Activated T-helper 2 cell treated with anti-CD3 and anti-CD28 coated beads, Interferon-gamma antibody, Interleukin-2, Interleukin-4, amounts not matched to agents 10 μg/mL and 5 μg/mL and 100 μg/mL, durations not matched to agents 14 hours and 24 hours and 36 hours (primary cell): ENCODE data around the gene CRELD2. TPM values are rescaled to one million over a fixed set of nuclear protein-coding genes. Genes with fewer than 3 reads are reported as not detected.

Experiments
- DNase-seq: peaks from one replicate; pipeline ENCODE4 v3.0.0; 2021; ENCODE audit warnings: low spot score
- H3K27ac Mint-ChIP-seq: one replicate; pipeline ENCODE4 v1.8.0; 2021; ENCODE audit warnings: mixed read lengths
- H3K27me3 Mint-ChIP-seq: one replicate; pipeline ENCODE4 v1.8.0; 2021; ENCODE audit warnings: low read depth, mixed read lengths
- H3K36me3 Mint-ChIP-seq: one replicate; pipeline ENCODE4 v1.8.0; 2021; ENCODE audit warnings: low read depth, mixed read lengths
- H3K4me1 Mint-ChIP-seq: one replicate; pipeline ENCODE4 v1.8.0; 2021; ENCODE audit warnings: low read depth, mixed read lengths
- H3K4me3 Mint-ChIP-seq: one replicate; pipeline ENCODE4 v1.8.0; 2021; ENCODE audit warnings: low read depth, mild to moderate bottlenecking, moderate library complexity, mixed read lengths
- H3K9me3 Mint-ChIP-seq: one replicate; pipeline ENCODE4 v1.8.0; 2021; ENCODE audit warnings: mixed read lengths
- intact Hi-C: fragments of 100-400 bp; cut with micrococcal nuclease; formaldehyde crosslinking; loops from one replicate; pipeline ENCODE4 v1.15.1; 2023
- total RNA-seq: library from RNA; stranded (reverse); gene quantifications from 2 replicates; pipeline ENCODE4 v1.2.3, GENCODE V29; 2022

Gene CRELD2
- total RNA-seq, 1 donor from 2014 or later = 49.9 TPM

DNA sequence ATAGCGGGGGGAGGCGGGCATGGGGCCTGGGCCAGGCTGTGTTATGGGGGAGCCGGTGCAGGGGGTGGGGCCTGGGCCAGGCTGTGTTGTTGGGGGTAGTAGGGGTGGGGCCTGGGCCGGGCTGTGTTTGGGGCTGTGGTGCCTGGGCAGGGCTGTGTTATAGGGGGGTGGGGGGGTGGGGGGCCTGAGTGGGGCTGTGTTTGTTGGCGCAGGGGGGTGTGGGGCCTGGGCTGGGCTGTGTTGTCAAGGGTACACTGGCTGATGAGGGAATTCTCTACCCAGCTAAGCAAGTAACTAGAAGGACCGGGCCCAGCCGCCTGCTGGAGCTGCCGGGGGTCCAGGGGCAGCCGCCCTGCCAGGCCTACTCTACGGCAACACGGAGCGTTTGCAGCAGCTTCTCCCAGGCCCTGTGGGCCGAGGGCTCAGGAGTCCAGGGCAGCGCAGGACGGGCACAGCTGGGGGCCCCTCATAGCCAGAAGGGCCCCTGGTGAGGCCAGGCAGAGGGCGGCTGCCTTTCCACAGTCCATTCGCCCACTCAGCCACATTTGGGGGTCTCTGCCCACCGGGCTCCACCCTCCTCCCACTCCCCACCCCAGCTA, 32.1 kb downstream of the CRELD2 start:
- DNase-seq = no peak
- Mint-ChIP-seq H3K36me3 (no peaks in the 10 kb centered on the region), H3K4me3 (no peak overlapping the region), H3K4me1 (peaks cover 3% of the 10 kb centered on the region), H3K9me3 (no peaks in the 10 kb centered on the region), H3K27ac (no peak overlapping the region), H3K27me3 (no peaks in the 10 kb centered on the region)
- intact Hi-C loops = no loop called here

DNA sequence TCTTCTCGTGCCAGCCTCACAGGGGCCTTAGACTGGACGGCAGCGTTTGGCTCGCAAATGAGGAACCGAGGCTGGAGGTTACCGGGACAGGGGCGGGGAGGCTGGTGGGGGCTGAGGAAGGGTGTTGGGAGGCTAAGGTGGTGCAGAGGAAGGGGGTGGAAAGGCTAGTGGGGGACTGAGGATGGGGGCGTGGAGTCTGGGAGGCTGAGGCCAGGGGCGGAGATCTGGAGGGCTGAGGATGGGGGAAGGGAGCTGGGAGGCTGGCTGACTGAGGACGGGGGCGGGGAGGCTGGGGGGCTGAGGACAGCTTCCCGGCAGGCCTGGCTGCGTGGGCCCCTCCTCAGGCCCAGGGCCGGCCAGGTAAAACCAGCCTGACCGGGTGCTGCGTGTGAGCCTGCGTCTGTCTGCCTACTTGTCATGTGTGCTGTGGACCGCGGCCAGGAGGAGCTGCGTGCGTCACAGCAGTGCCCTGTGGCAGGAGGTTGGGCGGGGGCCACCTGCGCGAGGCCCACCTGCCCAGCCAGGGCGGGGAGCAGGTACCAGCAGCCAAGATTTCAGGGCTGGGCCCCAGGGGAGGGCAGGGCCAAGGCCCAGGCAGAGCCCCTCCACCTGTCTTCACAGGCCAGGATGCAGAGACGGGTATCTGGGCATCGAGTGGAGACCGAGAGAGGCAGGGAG, 32.7 kb downstream of the CRELD2 start:
- no peaks in the 10 kb centered on the region for H3K27me3 Mint-ChIP-seq
- H3K9me3 Mint-ChIP-seq = no peaks in the 10 kb centered on the region
- no peak overlapping the region for H3K27ac Mint-ChIP-seq
- intact Hi-C loops = no loop called here
- no peak for DNase-seq
- H3K36me3 Mint-ChIP-seq = no peaks in the 10 kb centered on the region
- no peaks in the 10 kb centered on the region for H3K4me1 Mint-ChIP-seq
- no peak overlapping the region for H3K4me3 Mint-ChIP-seq

DNA sequence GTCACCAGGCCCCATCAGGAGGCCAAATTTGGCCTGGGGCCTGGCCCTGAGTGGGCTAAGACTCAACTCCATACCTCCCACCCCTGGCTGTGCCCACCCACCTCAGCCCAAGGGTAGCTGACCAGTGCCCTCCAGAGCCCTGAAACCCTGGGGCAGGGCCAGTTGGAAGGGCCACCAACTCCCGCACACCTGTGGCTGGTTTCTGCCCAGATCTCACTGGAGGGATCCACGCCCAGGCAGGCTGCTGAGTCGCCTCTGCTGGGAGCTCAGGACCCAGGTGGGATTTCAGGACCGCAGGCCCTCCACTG, 33.2 kb downstream of the CRELD2 start:
- no peak overlapping the region for H3K4me3 Mint-ChIP-seq
- H3K27me3 Mint-ChIP-seq = no peaks in the 10 kb centered on the region
- no peaks in the 10 kb centered on the region for H3K9me3 Mint-ChIP-seq
- no peaks in the 10 kb centered on the region for H3K4me1 Mint-ChIP-seq
- intact Hi-C loops = no loop called here
- no peak for DNase-seq
- no peaks in the 10 kb centered on the region for H3K36me3 Mint-ChIP-seq
- H3K27ac Mint-ChIP-seq = no peak overlapping the region

DNA sequence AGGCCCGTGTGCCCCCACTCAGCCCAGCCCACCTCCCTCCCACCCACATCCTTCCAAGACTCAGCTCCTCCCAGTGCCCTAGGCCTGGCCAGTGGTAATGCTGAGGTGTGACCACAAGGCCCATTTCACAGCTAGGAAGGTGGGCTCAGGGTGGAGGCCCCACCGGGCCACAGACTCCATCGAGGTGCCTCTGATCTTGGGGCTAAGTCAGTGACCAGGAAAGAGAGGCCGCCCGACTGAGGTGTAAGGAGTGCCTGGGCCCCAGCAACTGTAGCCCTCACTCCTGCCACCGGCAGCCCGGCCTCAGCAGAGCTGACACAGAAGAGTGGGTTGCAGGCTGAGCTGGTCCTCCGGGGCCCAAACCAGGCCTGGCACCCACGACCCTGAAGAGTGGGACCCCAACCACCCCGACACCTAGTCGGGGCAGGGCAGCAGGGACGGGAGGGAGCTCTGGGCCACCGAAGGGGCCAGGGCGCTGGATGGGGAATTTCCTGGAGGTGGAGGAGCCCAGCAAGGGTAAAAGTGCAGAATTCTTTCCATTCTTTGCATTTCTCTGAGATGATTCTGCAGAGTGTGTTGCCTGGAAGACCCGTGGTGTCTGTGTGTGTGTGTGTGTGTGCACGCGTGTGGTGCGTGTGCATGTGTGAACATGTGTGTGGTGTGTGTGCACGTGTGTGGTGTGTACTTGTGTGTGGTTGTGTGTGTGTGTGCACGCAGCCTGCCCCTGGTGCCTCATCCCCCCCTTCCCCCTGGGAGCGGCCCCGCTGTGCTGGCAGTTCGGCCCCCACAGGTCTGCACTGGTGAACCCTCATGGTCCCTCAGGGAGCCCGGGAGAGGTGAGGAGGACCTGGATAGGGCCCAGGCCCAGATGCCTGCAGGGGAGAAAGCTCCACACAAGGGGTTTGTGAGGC, 33.8 kb downstream of the CRELD2 start:
- no peaks in the 10 kb centered on the region for H3K27me3 Mint-ChIP-seq
- intact Hi-C loops = no loop called here
- H3K9me3 Mint-ChIP-seq = no peaks in the 10 kb centered on the region
- DNase-seq = no peak
- H3K36me3 Mint-ChIP-seq = no peaks in the 10 kb centered on the region
- no peaks in the 10 kb centered on the region for H3K4me1 Mint-ChIP-seq
- H3K4me3 Mint-ChIP-seq = no peak overlapping the region
- H3K27ac Mint-ChIP-seq = no peak overlapping the region

DNA sequence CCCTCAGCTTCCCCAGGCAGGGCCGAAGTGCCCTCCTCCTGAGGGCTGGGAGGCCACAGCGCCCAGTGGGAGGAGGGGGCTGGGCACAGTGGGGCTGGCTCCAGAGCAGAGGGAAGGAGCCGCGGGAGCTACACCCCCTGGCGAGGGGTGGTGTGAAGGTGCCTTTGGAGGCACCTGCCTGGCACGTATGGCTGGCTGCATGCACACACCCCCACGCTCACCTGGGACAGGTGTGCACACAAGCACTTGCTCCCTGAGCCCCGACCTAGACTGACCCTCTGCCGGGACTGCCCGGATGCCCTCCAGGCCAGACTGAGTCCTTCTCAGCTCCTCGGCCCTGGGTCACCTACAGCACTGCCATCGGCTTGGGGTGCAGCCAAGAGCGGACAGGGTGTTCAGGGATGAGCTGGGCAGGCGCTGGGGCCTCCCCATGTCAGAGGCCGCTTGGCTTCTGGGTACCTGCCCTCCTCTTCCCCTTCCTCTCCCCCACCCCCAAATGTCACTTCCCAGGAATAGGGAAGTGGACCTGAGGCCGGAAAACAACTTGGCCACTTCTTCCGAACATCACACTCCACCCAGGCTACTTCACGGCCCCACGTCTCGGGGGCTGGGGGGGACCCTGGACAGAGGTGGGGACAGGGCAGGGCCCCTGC, 34.7 kb downstream of the CRELD2 start:
- no peak for DNase-seq
- Mint-ChIP-seq H3K9me3 (no peaks in the 10 kb centered on the region), H3K4me1 (peaks cover 2% of the 10 kb centered on the region), H3K27ac (no peak overlapping the region), H3K27me3 (no peaks in the 10 kb centered on the region), H3K36me3 (no peaks in the 10 kb centered on the region), H3K4me3 (no peak overlapping the region)
- intact Hi-C loops = no loop called here

DNA sequence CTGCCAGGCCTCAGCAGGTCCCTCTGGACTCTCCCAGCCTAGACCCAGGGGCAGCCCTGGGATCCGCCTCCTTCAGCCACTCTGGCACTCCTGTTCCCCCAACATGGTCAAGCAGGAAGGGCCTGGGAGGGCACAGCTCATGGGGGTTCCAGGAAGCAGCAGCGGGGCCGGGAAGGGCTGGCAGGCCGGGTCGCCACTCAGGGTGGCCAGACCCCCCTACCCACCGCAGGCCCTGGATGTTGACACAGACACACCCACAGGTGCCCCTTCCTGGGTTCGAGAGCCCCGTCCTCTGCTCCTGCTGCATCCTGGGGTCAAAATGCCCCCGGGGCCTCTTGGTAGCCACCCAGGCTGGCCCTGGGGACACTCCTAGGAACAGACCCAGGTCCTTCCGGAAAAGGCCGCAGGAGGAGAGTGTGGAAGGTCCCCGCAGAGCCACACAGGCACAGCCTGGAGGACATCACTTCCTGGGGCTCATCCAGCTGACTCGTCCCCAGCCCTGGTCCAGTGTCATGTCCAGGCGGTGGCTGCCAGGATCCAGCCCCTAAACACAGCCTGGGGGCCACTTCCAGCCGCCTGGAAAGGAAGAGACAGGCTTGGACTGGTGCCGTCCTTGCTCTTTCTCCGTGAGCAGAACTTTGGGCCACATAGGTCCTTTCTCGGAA, 35.4 kb downstream of the CRELD2 start:
- Mint-ChIP-seq H3K4me3 (no peak overlapping the region), H3K27me3 (no peaks in the 10 kb centered on the region), H3K36me3 (no peaks in the 10 kb centered on the region), H3K9me3 (no peaks in the 10 kb centered on the region), H3K4me1 (peaks cover 2% of the 10 kb centered on the region), H3K27ac (no peak overlapping the region)
- DNase-seq = no peak
- intact Hi-C loops = no loop called here

DNA sequence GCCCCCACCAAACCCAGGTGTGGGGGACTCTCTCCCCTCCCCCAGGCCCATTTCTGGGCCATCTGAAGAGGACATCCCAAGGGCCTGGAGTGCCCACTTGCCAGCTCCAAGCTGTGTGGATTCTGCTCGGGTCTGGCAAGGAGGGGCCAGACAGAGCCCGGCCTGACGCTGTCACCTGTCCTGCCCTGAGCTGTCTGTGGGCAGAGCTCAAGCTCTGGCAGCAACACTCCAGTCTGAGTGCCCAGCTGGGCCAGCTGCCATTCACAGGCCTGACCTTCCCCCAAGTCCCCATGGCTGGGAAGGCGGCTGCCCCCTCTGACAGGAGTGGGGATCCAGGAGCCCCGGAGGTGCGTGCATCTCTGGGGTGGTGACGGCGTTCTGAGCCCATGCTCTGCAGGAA, 35.9 kb downstream of the CRELD2 start:
- Mint-ChIP-seq H3K36me3 (no peaks in the 10 kb centered on the region), H3K27ac (no peak overlapping the region), H3K4me1 (peaks cover 6% of the 10 kb centered on the region), H3K27me3 (no peaks in the 10 kb centered on the region), H3K9me3 (no peaks in the 10 kb centered on the region), H3K4me3 (no peak overlapping the region)
- DNase-seq = no peak
- intact Hi-C loops = no loop called here

DNA sequence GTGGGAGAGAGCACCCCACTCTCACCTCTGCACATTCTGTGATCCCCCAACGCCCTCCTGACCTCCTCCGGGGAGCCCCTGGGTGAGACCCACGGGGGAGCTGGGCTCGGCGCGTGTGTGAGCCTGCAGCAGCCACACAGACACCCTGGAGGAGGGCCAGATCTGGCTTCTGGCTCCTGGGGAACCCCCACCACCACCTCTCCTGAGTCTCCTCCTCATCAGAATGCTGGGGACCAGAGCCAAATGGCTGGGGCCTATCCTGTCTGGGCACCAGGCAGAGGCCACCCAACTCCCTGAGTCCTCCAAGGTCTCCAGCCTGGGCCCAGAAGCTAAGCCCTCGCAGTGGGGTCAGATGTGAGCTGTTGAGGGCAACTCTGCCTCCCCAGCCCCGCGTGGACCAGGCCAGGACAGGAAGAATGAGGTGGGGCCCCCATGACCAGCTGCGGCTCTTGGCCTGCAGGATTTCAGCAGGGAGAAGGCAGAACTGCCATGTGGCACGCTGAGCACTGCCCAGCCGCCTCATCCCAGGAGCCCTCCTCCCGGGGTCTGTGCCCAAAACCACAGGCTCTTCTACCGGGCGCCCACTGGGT, 36.7 kb downstream of the CRELD2 start:
- H3K27ac Mint-ChIP-seq = no peak overlapping the region
- no peaks in the 10 kb centered on the region for H3K36me3 Mint-ChIP-seq
- H3K4me3 Mint-ChIP-seq = no peak overlapping the region
- no peak for DNase-seq
- H3K27me3 Mint-ChIP-seq = no peaks in the 10 kb centered on the region
- H3K9me3 Mint-ChIP-seq = no peaks in the 10 kb centered on the region
- H3K4me1 Mint-ChIP-seq = peaks cover 6% of the 10 kb centered on the region
- intact Hi-C loops = no loop called here

DNA sequence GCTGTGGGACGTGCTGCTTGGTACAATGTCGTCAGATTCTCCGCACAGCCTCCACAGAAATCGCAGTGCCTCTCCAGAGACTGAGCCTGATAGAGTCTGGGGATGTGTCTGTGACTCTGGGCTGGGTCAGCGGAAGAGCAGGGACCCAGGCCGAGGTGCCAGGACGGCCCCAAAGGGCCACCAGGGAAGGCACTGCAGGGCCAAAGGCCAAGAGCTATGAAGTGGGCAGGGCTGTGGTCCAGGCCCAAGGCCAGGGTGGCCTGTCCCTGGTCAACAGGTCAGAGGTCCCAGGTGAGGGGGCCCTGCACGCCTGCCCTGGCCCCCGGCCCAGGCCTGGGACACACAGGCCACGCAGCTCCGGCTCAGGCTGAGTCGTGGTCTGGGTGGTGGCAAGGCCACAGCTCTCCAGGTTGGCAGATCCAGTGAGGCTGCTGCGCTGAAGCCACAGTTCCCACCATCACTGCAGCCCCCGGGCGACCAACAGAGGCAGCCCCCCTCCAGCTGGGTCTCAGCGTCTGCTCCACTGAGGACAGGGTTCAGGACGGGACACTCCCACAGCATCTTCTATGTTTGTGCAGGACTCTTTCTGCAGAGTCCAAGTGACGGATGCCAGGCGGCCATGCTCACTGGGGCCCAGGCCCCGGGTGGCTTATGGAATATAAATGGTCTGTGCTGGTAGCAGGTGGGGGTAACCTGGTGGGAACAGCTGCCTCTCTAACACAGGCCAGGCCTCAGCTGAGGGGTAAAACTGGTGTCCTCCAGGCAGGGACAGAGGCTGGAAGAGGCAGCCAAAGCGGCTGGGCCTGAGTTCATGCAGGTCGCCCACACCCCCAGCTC, 37.4 kb downstream of the CRELD2 start:
- DNase-seq = no peak
- H3K4me1 Mint-ChIP-seq = peaks cover 6% of the 10 kb centered on the region
- no peaks in the 10 kb centered on the region for H3K27me3 Mint-ChIP-seq
- intact Hi-C loops = no loop called here
- no peak overlapping the region for H3K27ac Mint-ChIP-seq
- H3K9me3 Mint-ChIP-seq = no peaks in the 10 kb centered on the region
- no peaks in the 10 kb centered on the region for H3K36me3 Mint-ChIP-seq
- H3K4me3 Mint-ChIP-seq = no peak overlapping the region

DNA sequence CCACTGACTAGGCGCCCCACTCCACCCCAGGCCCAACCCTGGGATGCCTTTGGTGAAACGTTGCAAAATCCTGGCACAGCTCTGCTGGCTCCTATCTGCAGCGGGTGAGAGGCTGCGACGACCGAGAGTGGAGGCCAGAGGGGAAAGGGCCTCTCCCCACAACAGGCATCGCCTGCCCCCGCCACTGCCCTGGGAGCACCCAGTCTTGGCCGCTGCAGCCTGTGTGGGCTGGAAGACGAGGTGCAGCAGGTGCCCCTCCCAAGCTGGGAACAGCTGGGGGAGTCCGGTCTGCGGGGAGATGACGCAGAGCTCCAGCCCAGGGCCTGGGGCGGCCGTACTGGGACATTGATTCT, 38.0 kb downstream of the CRELD2 start:
- intact Hi-C loops = no loop called here
- Mint-ChIP-seq H3K36me3 (peaks cover under 1% of the 10 kb centered on the region), H3K9me3 (no peaks in the 10 kb centered on the region), H3K4me3 (no peak overlapping the region), H3K27me3 (no peaks in the 10 kb centered on the region), H3K4me1 (peaks cover 6% of the 10 kb centered on the region), H3K27ac (no peak overlapping the region)
- DNase-seq = no peak

DNA sequence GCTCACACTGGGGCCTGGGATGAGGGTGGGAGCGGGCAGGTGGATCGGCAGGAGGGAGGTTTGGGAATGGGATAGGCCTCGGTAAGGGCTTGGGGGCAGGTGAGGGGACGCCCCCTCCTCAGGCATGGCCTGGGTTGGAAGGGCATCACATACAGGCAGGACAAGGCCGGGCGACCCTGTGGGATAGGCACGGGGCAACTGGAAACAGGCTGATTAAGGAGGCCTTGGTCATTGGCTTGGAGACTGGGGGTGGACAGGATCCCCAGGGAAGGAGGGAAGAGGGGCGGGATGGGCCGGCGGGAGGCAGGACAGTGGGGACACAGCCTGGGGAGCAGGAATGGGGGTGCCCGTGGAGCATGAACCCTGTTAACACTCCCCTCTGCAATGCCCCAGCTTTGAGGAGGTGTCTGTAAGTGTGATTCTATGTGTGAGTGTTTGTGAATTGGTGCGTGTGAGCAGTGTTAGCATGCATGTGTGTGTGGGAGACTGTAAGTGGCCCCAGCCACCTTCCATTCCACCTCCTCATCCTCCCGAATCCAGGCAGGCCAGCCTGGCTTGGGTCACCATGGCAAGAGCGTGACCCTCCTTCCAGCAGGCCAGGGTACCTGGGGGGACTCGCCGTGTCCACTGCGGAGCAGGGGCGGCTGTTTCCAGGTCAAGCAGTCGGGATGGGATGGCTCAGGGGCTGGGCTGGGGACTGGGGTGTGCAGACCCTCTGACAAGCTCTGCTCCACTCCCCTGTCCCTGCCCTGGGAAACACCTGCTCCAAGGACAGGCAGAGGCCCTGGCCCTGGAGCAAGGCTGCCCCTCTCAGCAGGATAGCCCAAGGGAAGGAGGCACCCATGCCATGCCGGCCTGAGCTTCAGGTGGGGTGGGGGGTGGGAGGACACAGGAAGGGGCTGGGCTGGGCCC, 38.7 kb downstream of the CRELD2 start:
- H3K27ac Mint-ChIP-seq = no peak overlapping the region
- H3K4me3 Mint-ChIP-seq = no peak overlapping the region
- intact Hi-C loops = no loop called here
- no peaks in the 10 kb centered on the region for H3K9me3 Mint-ChIP-seq
- peaks cover 6% of the 10 kb centered on the region for H3K4me1 Mint-ChIP-seq
- H3K36me3 Mint-ChIP-seq = peaks cover 7% of the 10 kb centered on the region
- no peaks in the 10 kb centered on the region for H3K27me3 Mint-ChIP-seq
- no peak for DNase-seq
